H1 (cell line): ENCODE results near the gene SCAF1. TPM values are rescaled to one million over a fixed set of nuclear protein-coding genes. Genes with fewer than 3 reads are reported as not detected.

Source experiments
- CTCF ChIA-PET: fragments of 300-600 bp; sonication (Branson Sonifier 250); formaldehyde crosslinking; loops from one replicate; lab custom pipeline; 2021; ENCODE audit not compliant: partially characterized antibody; lab: Charles Lee
- POLR2A ChIA-PET: fragments of 300-600 bp; sonication (Branson Sonifier 250); formaldehyde crosslinking; loops from one replicate; lab custom pipeline; 2021; ENCODE audit warnings: inconsistent platforms; ENCODE audit not compliant: partially characterized antibody; lab: Charles Lee
- DNase-seq, 2 experiments: peaks; one replicate each; pipeline versions ENCODE4 v3.0.0 to v3.0.0-alpha.2; 2010 to 2022; ENCODE audit warnings: low spot score in 2 of 2, low read depth in 1 of 2, mixed read lengths in 1 of 2
- FAIRE-seq: peaks from 2 replicates; lab custom pipeline; 2011; peaks lifted over from hg19 to GRCh38; lab: Jason Lieb, UNC
- H2AFZ ChIP-seq: 2 replicates; pipeline ENCODE4 v1.8.1; 2012; ENCODE audit warnings: low read length, inconsistent platforms
- H2AK5ac ChIP-seq: 2 replicates; pipeline ENCODE4 v1.6.1; 2013; ENCODE audit warnings: low read depth, low read length
- H2BK120ac ChIP-seq: replicated peaks from 2 replicates; pipeline ENCODE3; 2013; ENCODE audit warnings: low read depth, low read length, inconsistent platforms
- H2BK12ac ChIP-seq: 2 replicates; pipeline ENCODE4 v1.6.1; 2013; ENCODE audit warnings: low read depth, low read length
- H2BK15ac ChIP-seq: 2 replicates; pipeline ENCODE4 v1.6.1; 2013; ENCODE audit warnings: low read length
- H2BK20ac ChIP-seq: 2 replicates; pipeline ENCODE4 v1.6.1; 2013; ENCODE audit warnings: low read length
- H2BK5ac ChIP-seq: 2 replicates; pipeline ENCODE4 v1.6.1; 2013; ENCODE audit warnings: low read depth, low read length
- H3K14ac ChIP-seq: 2 replicates; pipeline ENCODE4 v1.6.1; 2013; ENCODE audit warnings: inconsistent platforms; ENCODE audit not compliant: insufficient read length
- H3K18ac ChIP-seq: 2 replicates; pipeline ENCODE4 v1.6.1; 2013; ENCODE audit warnings: low read length; ENCODE audit errors: extremely low read depth
- H3K23ac ChIP-seq: 2 replicates; pipeline ENCODE4 v1.6.1; 2013; ENCODE audit warnings: inconsistent platforms; ENCODE audit not compliant: insufficient read length
- H3K23me2 ChIP-seq: 2 replicates; pipeline ENCODE4 v1.6.1; 2013; ENCODE audit warnings: low read depth, low read length
- H3K27ac ChIP-seq: 2 replicates; pipeline ENCODE4 v1.6.1; 2011; ENCODE audit warnings: low read depth, low read length, inconsistent platforms
- H3K27me3 ChIP-seq, 4 experiments: replicated peaks in 1 of 4; 1 replicate in 1 of 4; 2 replicates in 3 of 4; pipeline versions ENCODE4 v1.6.1 to v1.8.1; 2011 to 2013; ENCODE audit warnings: low read length in 3 of 4, mild to moderate bottlenecking in 3 of 4, inconsistent platforms in 2 of 4, mixed read lengths in 2 of 4, moderate library complexity in 1 of 4; ENCODE audit not compliant: control insufficient read depth in 3 of 4, insufficient read depth in 3 of 4; ENCODE audit errors: extremely low read depth in 1 of 4
- H3K36me3 ChIP-seq, 4 experiments: 2 replicates each; pipeline versions ENCODE4 v1.6.1 to v1.8.1; 2011 to 2013; ENCODE audit warnings: mild to moderate bottlenecking in 4 of 4, low read length in 3 of 4, moderate library complexity in 2 of 4, control low read depth in 1 of 4, inconsistent platforms in 1 of 4; ENCODE audit not compliant: insufficient read depth in 4 of 4, control insufficient read depth in 2 of 4
- H3K4ac ChIP-seq: replicated peaks from 2 replicates; pipeline ENCODE3; 2013; ENCODE audit warnings: low read length, low read depth, mixed read lengths, inconsistent platforms; ENCODE audit not compliant: insufficient read length
- H3K4me1 ChIP-seq, 4 experiments: replicated peaks in 1 of 4; 1 replicate in 1 of 4; 2 replicates in 3 of 4; pipeline versions ENCODE4 v1.6.1 to v1.8.1; 2011 to 2013; ENCODE audit warnings: low read length in 3 of 4, inconsistent platforms in 2 of 4, mixed read lengths in 1 of 4; ENCODE audit not compliant: insufficient read depth in 4 of 4, control insufficient read depth in 3 of 4
- H3K4me2 ChIP-seq, 2 experiments: 2 replicates each; pipeline versions ENCODE4 v1.6.1 to v1.8.1; 2011 to 2013; ENCODE audit warnings: low read depth in 2 of 2, low read length in 2 of 2, control low read depth in 1 of 2, inconsistent platforms in 1 of 2, mild to moderate bottlenecking in 1 of 2; ENCODE audit not compliant: insufficient read depth in 1 of 2
- H3K4me3 ChIP-seq, 4 experiments: fragments of 200-600, 300-600 bp in 1 of 4; sonication (generic), shearing (Covaris generic), sonication (Bioruptor Twin) in 1 of 4; 2 replicates each; pipeline versions ENCODE4 v1.5.1 to v1.8.1; 2011 to 2016; ENCODE audit warnings: low read length in 4 of 4, low read depth in 3 of 4, control low read depth in 2 of 4, inconsistent platforms in 2 of 4, mild to moderate bottlenecking in 2 of 4, mixed read lengths in 1 of 4, moderate library complexity in 1 of 4; ENCODE audit not compliant: insufficient read depth in 2 of 4; ENCODE audit errors: extremely low read depth in 1 of 4
- H3K56ac ChIP-seq: replicated peaks from 2 replicates; pipeline ENCODE3; 2013; ENCODE audit warnings: low read depth, mild to moderate bottlenecking, mixed read lengths, low read length, inconsistent platforms; ENCODE audit not compliant: insufficient read length
- H3K79me1 ChIP-seq: 2 replicates; pipeline ENCODE4 v1.6.1; 2013; ENCODE audit warnings: low read depth, low read length, control low read depth
- H3K79me2 ChIP-seq, 2 experiments: 2 replicates each; pipeline versions ENCODE4 v1.6.1 to v1.8.1; 2012 to 2013; ENCODE audit warnings: low read length in 2 of 2, mild to moderate bottlenecking in 2 of 2, inconsistent platforms in 1 of 2; ENCODE audit not compliant: insufficient read depth in 2 of 2, control insufficient read depth in 1 of 2
- H3K9ac ChIP-seq, 4 experiments: replicated peaks in 1 of 4; 1 replicate in 1 of 4; 2 replicates in 3 of 4; pipeline versions ENCODE4 v1.6.1 to v1.8.1; 2011 to 2013; ENCODE audit warnings: low read depth in 3 of 4, low read length in 3 of 4, control low read depth in 2 of 4, mild to moderate bottlenecking in 2 of 4, moderate library complexity in 2 of 4, inconsistent platforms in 1 of 4; ENCODE audit errors: extremely low read depth in 1 of 4
- H3K9me3 ChIP-seq, 2 experiments: 2 replicates each; pipeline versions ENCODE4 v1.6.1 to v1.8.1; 2012 to 2013; ENCODE audit warnings: mild to moderate bottlenecking in 2 of 2, moderate library complexity in 2 of 2, control low read depth in 1 of 2, inconsistent platforms in 1 of 2, low read depth in 1 of 2, low read length in 1 of 2, mixed read lengths in 1 of 2; ENCODE audit not compliant: insufficient read depth in 2 of 2
- H4K20me1 ChIP-seq, 2 experiments: replicated peaks in 1 of 2; 2 replicates each; pipeline versions ENCODE3 to v1.8.1; 2011 to 2013; ENCODE audit warnings: inconsistent platforms in 2 of 2, low read length in 2 of 2, mild to moderate bottlenecking in 1 of 2; ENCODE audit not compliant: insufficient read depth in 2 of 2, control insufficient read depth in 1 of 2
- H4K5ac ChIP-seq: 2 replicates; pipeline ENCODE4 v1.6.1; 2013; ENCODE audit warnings: low read length, low read depth, mixed read lengths, inconsistent platforms; ENCODE audit not compliant: insufficient read length
- H4K8ac ChIP-seq: 2 replicates; pipeline ENCODE4 v1.8.0; 2013; ENCODE audit warnings: mild to moderate bottlenecking, moderate library complexity, low read length, inconsistent platforms; ENCODE audit not compliant: insufficient read depth; ENCODE audit errors: extremely low read depth
- H4K91ac ChIP-seq: replicated peaks from 2 replicates; pipeline ENCODE3; 2013; ENCODE audit warnings: low read length, mixed read lengths, inconsistent platforms; ENCODE audit not compliant: insufficient read length
- SP1 ChIP-seq: IDR thresholded peaks from 2 replicates; pipeline ENCODE4 v1.6.1; 2011; ENCODE audit warnings: low read depth, low read length
- TCF12 ChIP-seq: IDR thresholded peaks from 2 replicates; pipeline ENCODE4 v1.6.1; 2011; ENCODE audit warnings: low read depth, mild to moderate bottlenecking, low read length
- WGBS, 2 experiments: shearing (Covaris generic) in 1 of 2; methylation state at CpG; one replicate each; pipeline versions ENCODE4 v1.1.6 to v1.1.7; 2013 to 2015; ENCODE audit warnings: low lambda C conversion rate in 2 of 2, mixed read lengths in 2 of 2, inconsistent platforms in 1 of 2, low coverage in 1 of 2, missing lambda C conversion rate in 1 of 2; ENCODE audit not compliant: insufficient replicate concordance in 2 of 2, insufficient coverage in 1 of 2, insufficient read length in 1 of 2; ENCODE audit errors: extremely low coverage in 1 of 2, missing lambda C conversion rate in 1 of 2; 5-methylcytosine and 5-hydroxymethylcytosine counted together
- polyA plus RNA-seq, 7 experiments: library from polyadenylated mRNA; depleted of rRNA in 3 of 7; stranded (reverse) in 5 of 7; unstranded in 2 of 7; fragments of >200 nt in 5 of 7; fragments of 200-250 nt in 2 of 7; gene quantifications; 1 replicate in 5 of 7; 2 replicates in 1 of 7; 4 replicates in 1 of 7; pipeline versions ENCODE4 v1.2.1 to v1.2.3, GENCODE V29; 2011 to 2013; ENCODE audit warnings: missing spikeins in 2 of 7, mixed read lengths in 2 of 7
- total RNA-seq: library from RNA; stranded (reverse); fragmentation: NEBNext Ultra II Directional; extraction: Animal tissue kit (Norgen Biotek cat#: 25700); gene quantifications from 2 replicates; pipeline ENCODE4 v1.2.1, GENCODE V29; 2021

SCAF1 gene
- total and polyA plus RNA-seq, 2 of the 8 experiments (the other 6 are each of a cell fraction or from before 2014, with no cell fraction given) = 9.7 to 81.7 TPM

DNA sequence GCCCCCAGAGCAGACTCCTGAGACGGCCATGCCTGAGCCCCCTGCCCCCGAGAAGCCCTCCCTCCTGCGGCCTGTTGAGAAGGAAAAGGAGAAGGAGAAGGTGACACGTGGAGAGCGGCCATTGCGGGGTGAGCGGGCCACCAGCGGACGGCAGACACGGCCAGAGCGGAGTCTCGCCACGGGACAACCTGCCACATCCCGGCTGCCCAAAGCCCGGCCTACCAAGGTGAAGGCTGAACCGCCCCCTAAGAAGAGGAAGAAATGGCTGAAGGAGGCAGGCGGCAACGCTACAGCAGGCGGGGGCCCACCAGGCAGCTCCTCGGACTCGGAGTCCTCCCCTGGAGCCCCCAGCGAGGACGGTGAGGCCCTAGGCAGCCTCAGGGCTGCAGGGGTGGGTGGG lies 26.1 kb upstream of the SCAF1 start:
- Histone ChIP-seq H2AFZ (no peak overlapping the region), H4K5ac (no peak overlapping the region), H3K14ac (no peak overlapping the region), H2BK5ac (no peak overlapping the region), H4K20me1 (peaks cover 12 to 21% of the 10 kb centered on the region in 2 experiments), H2BK20ac (no peak overlapping the region), H3K79me1 (peaks cover 11% of the 10 kb centered on the region), H2AK5ac (no peak overlapping the region), H2BK120ac (no peak overlapping the region), H2BK12ac (no peak overlapping the region), H3K4ac (no peak overlapping the region), H4K8ac (no peak overlapping the region; the same call in 1 of the 2 replicates), H3K27me3 (no peaks in the 10 kb centered on the region), H3K9me3 (no peaks in the 10 kb centered on the region), H3K23me2 (no peaks in the 10 kb centered on the region), H3K18ac (no peak overlapping the region), H3K27ac (no peak overlapping the region), H3K9ac (no peak overlapping the region), H4K91ac (no peak overlapping the region), H3K4me3 (no peak overlapping the region), H3K23ac (no peak overlapping the region), H3K79me2 (peaks cover 0 to 27% of the 10 kb centered on the region in 2 experiments; a peak in 2 of 4 replicates), H3K4me1 (no peaks in the 10 kb centered on the region), H3K36me3 (peaks cover 17 to 62% (median 39%) of the 10 kb centered on the region in 4 experiments), H3K4me2 (no peak overlapping the region), H3K56ac (no peak overlapping the region), H2BK15ac (no peak overlapping the region)
- 94% methylated on average over 16 of the region's 23 CpGs; no CpG with 5 or more reads in 1 of the 2 experiments for WGBS, 2 experiments
- POLR2A ChIA-PET = interaction anchor here (0.7 to 50.7 kb wide), 4 partner anchors 8 to 86 kb away, joined by 3 to 840 read pairs (median 422); partner anchors contain the start of genes PRR12, RRAS and SCAF1
- TF ChIP-seq SP1 (no peak), TCF12 (no peak)
- DNase-seq = no peak
- CTCF ChIA-PET = interaction anchor here (0.6 to 1.8 kb wide), 4 partner anchors 20 to 102 kb away, joined by 3 to 6 read pairs (median 4); no protein-coding TSS in a partner anchor
- no peak for FAIRE-seq
